ENCODE results near the gene RAP2A.
A peak's percentile ranks its signal among the peaks of the same experiment; 100 is the strongest.

The RAP2A gene

GRCh38 chr13:97425590-97425989, 8.4 kb upstream of the RAP2A start:
- Histone ChIP-seq H3K36me3 (ENCODE audit: control insufficient read depth, insufficient read depth, low read length) (no peaks in the 10 kb centered on the region), H3K4me1 (ENCODE audit: control insufficient read depth, insufficient read depth, low read length) (no peaks in the 10 kb centered on the region), H3K27me3 (ENCODE audit: control insufficient read depth, insufficient read depth, low read length) (no peaks in the 10 kb centered on the region), H3K4me3 (ENCODE audit: low read length) (no peak overlapping the region), H3K9ac (ENCODE audit: low read length) (no peak overlapping the region), H3K9me3 (ENCODE audit: control insufficient read depth, low read length) (no peaks in the 10 kb centered on the region)

- Histone ChIP-seq H3K4me1 (ENCODE audit: control insufficient read depth, insufficient read depth, low read length) (no peaks in the 10 kb centered on the region), H3K27me3 (ENCODE audit: control insufficient read depth, insufficient read depth, low read length) (no peaks in the 10 kb centered on the region), H3K4me3 (ENCODE audit: low read length) (no peak overlapping the region), H3K9ac (ENCODE audit: low read length) (no peak overlapping the region), H3K9me3 (ENCODE audit: control insufficient read depth, low read length) (no peaks in the 10 kb centered on the region), H3K36me3 (ENCODE audit: control insufficient read depth, insufficient read depth, low read length) (no peaks in the 10 kb centered on the region)
Measured at GRCh38 chr13:97426695-97427094, 7.3 kb upstream of the RAP2A start.

GRCh38 chr13:97429681-97430081, 4.3 kb upstream of the RAP2A start:
- Histone ChIP-seq H3K9ac (ENCODE audit: low read length) (no peak overlapping the region), H3K36me3 (ENCODE audit: control insufficient read depth, insufficient read depth, low read length) (no peaks in the 10 kb centered on the region), H3K9me3 (ENCODE audit: control insufficient read depth, low read length) (no peaks in the 10 kb centered on the region), H3K4me1 (ENCODE audit: control insufficient read depth, insufficient read depth, low read length) (no peaks in the 10 kb centered on the region), H3K4me3 (ENCODE audit: low read length) (no peak overlapping the region), H3K27me3 (ENCODE audit: control insufficient read depth, insufficient read depth, low read length) (no peaks in the 10 kb centered on the region)

GRCh38 chr13:97430296-97430695, 3.7 kb upstream of the RAP2A start:
- H3K9me3 ChIP-seq (ENCODE audit: control insufficient read depth, low read length) = no peaks in the 10 kb centered on the region
- no peaks in the 10 kb centered on the region for H3K27me3 ChIP-seq (ENCODE audit: control insufficient read depth, insufficient read depth, low read length)
- H3K36me3 ChIP-seq (ENCODE audit: control insufficient read depth, insufficient read depth, low read length) = no peaks in the 10 kb centered on the region
- H3K4me3 ChIP-seq (ENCODE audit: low read length) = no peak overlapping the region
- H3K4me1 ChIP-seq (ENCODE audit: control insufficient read depth, insufficient read depth, low read length) = no peaks in the 10 kb centered on the region
- no peak overlapping the region for H3K9ac ChIP-seq (ENCODE audit: low read length)

- Histone ChIP-seq H3K9ac (ENCODE audit: low read length) (no peak overlapping the region), H3K4me3 (ENCODE audit: low read length) (no peak overlapping the region), H3K36me3 (ENCODE audit: control insufficient read depth, insufficient read depth, low read length) (no peaks in the 10 kb centered on the region), H3K27me3 (ENCODE audit: control insufficient read depth, insufficient read depth, low read length) (no peaks in the 10 kb centered on the region), H3K4me1 (ENCODE audit: control insufficient read depth, insufficient read depth, low read length) (no peaks in the 10 kb centered on the region), H3K9me3 (ENCODE audit: control insufficient read depth, low read length) (no peaks in the 10 kb centered on the region)
Measured at GRCh38 chr13:97431171-97431764, 2.7 kb upstream of the RAP2A start.

GRCh38 chr13:97432232-97432916, 1.6 kb upstream of the RAP2A start:
- H3K27me3 ChIP-seq (ENCODE audit: control insufficient read depth, insufficient read depth, low read length) = no peaks in the 10 kb centered on the region
- H3K36me3 ChIP-seq (ENCODE audit: control insufficient read depth, insufficient read depth, low read length) = no peaks in the 10 kb centered on the region
- no peaks in the 10 kb centered on the region for H3K9me3 ChIP-seq (ENCODE audit: control insufficient read depth, low read length)
- H3K4me1 ChIP-seq (ENCODE audit: control insufficient read depth, insufficient read depth, low read length) = no peaks in the 10 kb centered on the region
- H3K4me3 ChIP-seq (ENCODE audit: low read length) = peak overlapping the region; percentile 56
- H3K9ac ChIP-seq (ENCODE audit: low read length) = peak overlapping the region; percentile 60

GRCh38 chr13:97432917-97433726, 847 bp upstream of the RAP2A start:
- peak overlapping the region; percentile 99 for H3K9ac ChIP-seq (ENCODE audit: low read length)
- no peaks in the 10 kb centered on the region for H3K4me1 ChIP-seq (ENCODE audit: control insufficient read depth, insufficient read depth, low read length)
- H3K27me3 ChIP-seq (ENCODE audit: control insufficient read depth, insufficient read depth, low read length) = no peaks in the 10 kb centered on the region
- peak overlapping the region; percentile 93 for H3K4me3 ChIP-seq (ENCODE audit: low read length)
- H3K9me3 ChIP-seq (ENCODE audit: control insufficient read depth, low read length) = no peaks in the 10 kb centered on the region
- no peaks in the 10 kb centered on the region for H3K36me3 ChIP-seq (ENCODE audit: control insufficient read depth, insufficient read depth, low read length)

GRCh38 chr13:97434397-97435201, 630 bp downstream of the RAP2A start:
- Histone ChIP-seq H3K4me3 (ENCODE audit: low read length) (peak overlapping the region; percentile 48), H3K4me1 (ENCODE audit: control insufficient read depth, insufficient read depth, low read length) (no peaks in the 10 kb centered on the region), H3K27me3 (ENCODE audit: control insufficient read depth, insufficient read depth, low read length) (no peaks in the 10 kb centered on the region), H3K9me3 (ENCODE audit: control insufficient read depth, low read length) (no peaks in the 10 kb centered on the region), H3K36me3 (ENCODE audit: control insufficient read depth, insufficient read depth, low read length) (no peaks in the 10 kb centered on the region), H3K9ac (ENCODE audit: low read length) (peak overlapping the region; percentile 48)

GRCh38 chr13:97435323-97435722, 1.4 kb downstream of the RAP2A start:
- Histone ChIP-seq H3K4me3 (ENCODE audit: low read length) (no peak overlapping the region), H3K9me3 (ENCODE audit: control insufficient read depth, low read length) (no peaks in the 10 kb centered on the region), H3K27me3 (ENCODE audit: control insufficient read depth, insufficient read depth, low read length) (no peaks in the 10 kb centered on the region), H3K4me1 (ENCODE audit: control insufficient read depth, insufficient read depth, low read length) (no peaks in the 10 kb centered on the region), H3K36me3 (ENCODE audit: control insufficient read depth, insufficient read depth, low read length) (no peaks in the 10 kb centered on the region), H3K9ac (ENCODE audit: low read length) (peak overlapping the region; percentile 48)

GRCh38 chr13:97435794-97436193, 1.8 kb downstream of the RAP2A start:
- no peak overlapping the region for H3K4me3 ChIP-seq (ENCODE audit: low read length)
- H3K27me3 ChIP-seq (ENCODE audit: control insufficient read depth, insufficient read depth, low read length) = no peaks in the 10 kb centered on the region
- H3K36me3 ChIP-seq (ENCODE audit: control insufficient read depth, insufficient read depth, low read length) = no peaks in the 10 kb centered on the region
- peak overlapping the region; percentile 30 for H3K9ac ChIP-seq (ENCODE audit: low read length)
- no peaks in the 10 kb centered on the region for H3K4me1 ChIP-seq (ENCODE audit: control insufficient read depth, insufficient read depth, low read length)
- H3K9me3 ChIP-seq (ENCODE audit: control insufficient read depth, low read length) = no peaks in the 10 kb centered on the region

GRCh38 chr13:97436845-97437244, 2.9 kb downstream of the RAP2A start:
- no peaks in the 10 kb centered on the region for H3K9me3 ChIP-seq (ENCODE audit: control insufficient read depth, low read length)
- no peaks in the 10 kb centered on the region for H3K4me1 ChIP-seq (ENCODE audit: control insufficient read depth, insufficient read depth, low read length)
- H3K9ac ChIP-seq (ENCODE audit: low read length) = no peak overlapping the region
- H3K36me3 ChIP-seq (ENCODE audit: control insufficient read depth, insufficient read depth, low read length) = no peaks in the 10 kb centered on the region
- no peaks in the 10 kb centered on the region for H3K27me3 ChIP-seq (ENCODE audit: control insufficient read depth, insufficient read depth, low read length)
- no peak overlapping the region for H3K4me3 ChIP-seq (ENCODE audit: low read length)
